NCI-H82 treated with DMSO at 0.1 percent for 48 hours (cell line): ENCODE data around the gene AP5Z1.

Experiments used
- DNase-seq: peaks from one replicate; lab custom pipeline; 2025; ENCODE audit not compliant: unreplicated experiment; lab: John Stamatoyannopoulos, UW

Gene AP5Z1

GRCh38 chr7:4775250-4775847 is at the start of gene AP5Z1:
Gene AP5Z1 (plus strand): TSS chr7:4775623. CDS start chr7:4775716, 93 bp downstream.
- peak; percentile 80 for DNase-seq

- DNase-seq, result no peak
These were observed 49.5 kb upstream of the AP5Z1 start for GRCh38 chr7:4725850-4726450.

DNA sequence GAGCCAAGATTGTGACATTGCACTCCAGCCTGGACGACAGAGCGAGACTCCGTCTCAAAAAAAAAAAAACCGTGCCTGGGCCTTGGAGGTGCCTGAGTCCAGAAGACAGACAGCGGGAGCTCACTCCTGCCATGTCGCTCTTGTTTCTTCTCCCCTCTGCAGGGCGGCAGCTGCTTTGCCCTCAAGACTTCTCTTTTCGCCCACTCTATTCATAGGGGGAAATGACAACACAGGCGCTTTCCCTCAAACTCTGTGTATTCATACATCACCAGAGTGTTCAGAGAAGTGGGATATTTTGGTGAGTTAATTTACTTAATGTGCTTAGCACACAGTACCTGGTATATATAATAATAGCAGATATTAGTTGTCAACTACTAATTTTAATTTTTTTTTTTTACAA is 48.9 kb upstream of the AP5Z1 start:
- DNase-seq, result no peak

- DNase-seq, result no peak
These were observed 47.3 kb upstream of the AP5Z1 start for GRCh38 chr7:4727914-4728705.

DNA sequence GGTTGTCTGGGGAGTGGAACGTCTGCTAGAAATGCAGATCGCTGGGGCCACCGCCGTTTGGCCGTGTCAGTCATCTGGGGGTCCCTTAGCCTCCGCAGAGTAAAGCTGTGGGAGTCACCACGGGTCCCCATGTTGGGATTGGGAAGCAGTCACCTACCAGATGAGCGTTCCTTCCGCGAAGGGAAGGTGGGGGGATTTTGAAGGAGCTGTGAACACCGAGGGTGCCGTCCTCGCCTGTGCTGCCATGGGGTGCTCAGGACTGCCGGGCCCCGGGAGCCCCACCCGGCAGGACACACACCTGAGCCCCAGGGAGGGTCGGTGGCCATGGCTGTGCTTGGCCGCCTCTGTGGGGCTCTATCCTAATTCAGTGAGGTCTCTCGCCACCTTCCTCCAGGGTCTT is 46.2 kb upstream of the AP5Z1 start:
- no peak for DNase-seq

DNA sequence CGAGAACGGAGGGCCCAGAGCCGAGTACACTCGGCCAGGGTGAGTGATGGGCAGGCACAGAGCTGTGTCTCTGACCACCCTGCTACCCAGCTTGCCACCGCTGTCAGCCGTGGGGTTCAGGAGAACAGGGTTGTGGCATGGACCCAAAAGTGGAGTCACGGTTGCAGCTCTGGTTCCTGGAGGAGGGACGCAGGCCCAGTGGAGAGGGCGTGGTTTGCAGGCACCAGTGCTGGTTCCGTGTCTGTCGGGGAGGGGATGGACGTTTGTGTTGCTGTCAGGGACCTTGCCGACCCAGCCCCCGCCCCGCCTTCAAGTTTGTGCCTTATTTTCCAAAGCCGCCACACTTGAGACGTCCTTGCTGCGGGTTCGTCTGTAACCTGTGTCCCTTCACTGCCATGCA is 45.1 kb upstream of the AP5Z1 start:
- DNase-seq, result no peak

DNA sequence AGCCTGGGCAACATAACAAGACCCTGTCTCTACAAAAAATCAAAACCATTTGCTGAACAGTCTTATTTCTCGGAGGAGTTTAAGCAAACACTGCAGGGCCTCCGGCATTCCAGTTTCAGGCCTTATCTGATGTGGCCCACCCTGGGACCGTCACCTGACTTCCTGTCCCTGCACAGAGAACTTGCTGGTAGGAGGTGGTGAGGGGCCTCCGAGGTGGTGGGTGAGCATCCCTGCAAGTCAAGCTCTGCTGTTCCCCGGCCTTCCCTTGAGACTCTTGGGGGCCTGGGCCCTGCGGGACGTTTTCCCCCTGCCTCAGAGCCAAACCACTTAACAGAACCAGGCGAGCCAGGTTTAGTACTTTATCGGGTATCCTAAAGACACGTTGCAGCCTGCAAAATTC is 44.5 kb upstream of the AP5Z1 start:
- no peak for DNase-seq

GRCh38 chr7:4731803-4732202 is 43.6 kb upstream of the AP5Z1 start:
- no peak for DNase-seq

DNA sequence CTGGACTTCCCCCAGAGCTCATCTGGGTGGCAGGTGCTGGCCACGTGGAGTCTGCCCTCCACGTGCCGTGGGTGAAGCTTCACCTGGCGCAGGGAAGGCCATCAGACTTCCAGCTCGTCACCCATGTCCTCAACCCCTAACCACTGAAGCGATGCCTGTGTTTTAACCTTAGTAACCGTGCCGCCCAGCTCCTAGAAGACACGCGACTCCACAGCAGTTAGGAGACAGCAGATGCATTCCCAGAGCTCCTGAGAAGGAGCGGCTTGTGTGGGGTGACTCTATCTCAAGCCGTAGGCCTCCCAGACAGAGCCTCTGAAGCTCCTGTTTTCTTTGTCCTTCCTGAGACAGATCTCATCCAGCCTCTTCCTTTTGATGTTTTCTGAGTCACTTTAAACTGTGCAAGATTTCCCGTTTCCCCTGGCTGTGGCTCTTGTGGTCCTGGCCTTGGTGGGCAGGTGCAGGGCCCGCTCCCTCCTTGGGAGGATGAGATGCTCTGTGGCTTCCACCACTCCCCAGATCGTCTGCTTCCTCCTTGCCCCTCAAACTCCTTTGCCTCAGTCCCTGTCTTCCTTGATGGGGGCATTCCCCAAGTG is 41.4 kb upstream of the AP5Z1 start:
- no peak for DNase-seq

DNA sequence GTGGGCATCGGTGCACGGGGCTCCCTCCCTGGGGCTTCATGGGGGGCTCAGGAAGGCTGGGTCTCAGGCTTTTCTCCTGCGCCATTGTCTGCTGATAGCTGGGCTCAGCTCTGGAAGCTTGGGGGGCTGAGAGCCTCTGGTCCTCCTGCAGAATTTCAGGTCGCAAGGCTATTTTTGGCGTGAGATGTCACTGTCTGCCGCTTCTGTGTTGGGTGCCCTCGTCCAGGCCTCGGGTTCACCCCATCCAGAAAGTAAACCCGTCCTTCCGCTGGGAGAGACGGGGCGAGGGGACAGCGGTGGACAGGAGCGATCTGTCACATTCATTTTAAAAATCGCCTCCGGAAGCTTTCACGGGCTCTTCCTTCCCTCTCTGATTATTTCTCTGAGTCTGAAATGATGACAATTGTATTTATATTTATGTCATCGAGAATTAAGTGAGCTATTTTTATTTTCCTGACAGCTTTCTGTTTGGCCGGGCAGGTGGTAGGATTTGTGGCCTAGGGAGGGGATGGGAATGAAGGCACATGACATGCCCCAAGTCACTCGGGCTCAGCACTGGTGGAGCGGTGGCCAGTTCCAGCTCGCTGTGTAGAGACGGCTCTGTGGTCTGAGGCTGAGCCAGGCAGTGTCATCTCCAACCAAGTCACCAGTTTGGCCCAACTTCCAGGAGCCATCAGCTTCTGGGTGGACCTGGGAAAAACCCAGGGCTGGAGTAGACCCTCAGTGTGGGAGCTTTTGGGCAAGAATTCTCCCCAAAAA is 40.7 kb upstream of the AP5Z1 start:
- DNase-seq, result no peak

- no peak for DNase-seq
These were observed 38.1 kb upstream of the AP5Z1 start for GRCh38 chr7:4737300-4737699.

- no peak for DNase-seq
These were observed 36.5 kb upstream of the AP5Z1 start for GRCh38 chr7:4738711-4739527.

DNA sequence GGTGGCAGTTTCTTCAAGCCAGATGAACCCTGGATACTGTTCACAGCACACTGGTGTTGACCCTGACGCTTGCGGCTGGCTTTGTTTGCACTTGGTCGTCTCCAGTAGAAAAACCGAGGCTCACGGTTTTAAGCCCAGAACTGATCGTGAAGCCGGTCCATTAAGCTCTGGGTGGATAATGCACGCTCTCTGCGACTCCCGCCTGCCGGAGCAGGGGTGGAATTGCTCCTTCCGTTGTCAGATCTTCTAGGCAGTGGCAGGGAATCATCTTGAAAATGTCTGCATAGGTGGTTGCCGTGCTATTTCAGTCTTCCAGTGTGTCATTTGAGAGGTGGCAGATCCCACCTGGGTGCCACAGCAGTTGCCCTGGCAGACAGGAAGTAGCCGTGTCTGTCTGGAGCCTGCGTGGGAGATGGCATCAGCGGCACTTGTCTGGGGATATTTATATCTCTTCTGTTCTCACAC is 35.9 kb upstream of the AP5Z1 start:
- DNase-seq, result no peak

GRCh38 chr7:4740796-4741195 is 34.6 kb upstream of the AP5Z1 start:
- DNase-seq, result no peak

DNA sequence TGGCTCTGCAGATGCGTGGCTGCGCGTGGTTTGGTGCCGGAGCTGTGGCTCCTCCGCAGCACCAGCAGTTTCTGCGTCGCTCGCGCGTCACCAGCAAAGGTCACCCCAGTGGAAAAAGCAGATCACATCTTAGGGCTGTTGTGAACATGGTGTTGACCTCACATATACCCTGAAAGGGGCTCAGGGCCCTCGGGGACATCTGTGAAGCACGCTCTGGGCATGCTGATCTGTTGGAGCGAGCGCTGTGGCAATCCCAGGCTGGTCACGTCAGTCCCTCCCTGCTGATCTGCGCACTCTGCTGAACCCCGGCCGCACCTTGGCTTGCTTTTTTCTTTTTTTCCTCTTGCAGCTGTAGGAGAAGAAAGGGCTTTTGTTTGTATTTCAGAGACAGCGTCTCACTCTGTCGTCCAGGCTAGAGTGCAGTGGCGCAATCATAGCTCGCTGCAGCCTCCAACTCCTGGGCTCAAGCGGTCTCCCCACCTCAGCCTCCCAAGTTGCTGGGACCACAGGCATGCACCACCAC is 33.3 kb upstream of the AP5Z1 start:
- DNase-seq, result no peak

- no peak for DNase-seq
These were observed 32.6 kb upstream of the AP5Z1 start for GRCh38 chr7:4742852-4743251.

GRCh38 chr7:4744391-4745264 is 30.8 kb upstream of the AP5Z1 start:
- DNase-seq, result no peak

DNA sequence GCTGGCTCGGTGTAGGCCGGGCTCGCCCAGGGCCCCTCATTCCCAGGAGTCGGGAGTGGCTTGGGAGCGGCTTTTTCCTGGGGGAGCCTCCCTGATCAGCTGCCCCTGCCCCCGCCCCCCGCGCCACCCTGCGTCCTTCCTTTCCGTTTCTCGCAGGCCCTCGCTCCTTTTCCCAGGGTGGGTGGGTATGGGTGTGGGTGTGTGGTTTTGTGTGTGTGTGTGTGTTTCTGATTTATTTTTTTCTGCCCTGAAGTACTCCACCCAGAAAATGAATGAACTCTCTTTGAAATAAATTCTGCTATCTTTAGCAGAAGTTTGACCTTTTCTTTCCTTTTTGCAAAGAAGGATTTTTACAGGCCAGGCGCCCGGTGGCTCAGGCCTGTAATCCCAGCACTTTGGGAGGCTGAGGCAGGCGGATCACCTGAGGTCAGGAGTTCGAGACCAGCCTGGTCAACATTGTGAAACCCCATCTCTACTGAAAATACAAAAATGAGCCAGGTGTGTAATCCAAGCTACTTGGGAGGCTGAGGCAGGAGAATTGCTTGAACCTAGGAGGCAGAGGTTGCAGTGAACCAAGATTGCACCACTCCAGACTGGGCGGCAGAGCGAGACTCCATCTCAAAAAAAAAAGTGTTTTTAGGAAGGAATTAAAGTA is 30.0 kb upstream of the AP5Z1 start:
- no peak for DNase-seq
